ENCODE results near the gene SPATA3.
"Not testable (repeated sequence)": the region's sequence is repeated elsewhere in the genome, so short reads cannot be mapped to it uniquely, and the experiment has no call there.

Gene SPATA3

DNA sequence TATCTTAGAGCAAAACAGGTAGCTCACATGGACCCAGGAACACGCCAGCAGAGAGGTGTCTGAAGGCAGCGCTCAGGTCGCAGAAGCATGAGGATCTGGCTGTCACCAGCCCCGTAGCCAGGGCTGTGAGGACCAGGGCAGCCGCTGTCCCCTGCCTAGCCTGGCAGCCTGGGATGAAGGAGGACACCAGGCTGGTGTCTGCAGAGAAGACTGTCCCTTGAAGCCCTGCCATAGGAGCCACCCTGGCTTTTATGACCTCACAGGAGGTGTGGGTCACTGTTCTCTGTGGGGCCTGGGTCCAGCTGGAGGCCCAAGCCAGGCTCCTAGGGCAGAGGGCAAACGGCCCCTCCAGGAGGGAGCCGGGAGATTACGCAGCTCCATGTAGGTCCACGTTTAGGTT is at the start of gene SPATA3:
Gene SPATA3, plus strand, starts transcription at position 301 of the 400 bp plus-strand sequence. CDS start 113 bp downstream, outside the sequence.
- DNase-seq (ENCODE audit: low read depth in 2 of 2): no peak

DNA sequence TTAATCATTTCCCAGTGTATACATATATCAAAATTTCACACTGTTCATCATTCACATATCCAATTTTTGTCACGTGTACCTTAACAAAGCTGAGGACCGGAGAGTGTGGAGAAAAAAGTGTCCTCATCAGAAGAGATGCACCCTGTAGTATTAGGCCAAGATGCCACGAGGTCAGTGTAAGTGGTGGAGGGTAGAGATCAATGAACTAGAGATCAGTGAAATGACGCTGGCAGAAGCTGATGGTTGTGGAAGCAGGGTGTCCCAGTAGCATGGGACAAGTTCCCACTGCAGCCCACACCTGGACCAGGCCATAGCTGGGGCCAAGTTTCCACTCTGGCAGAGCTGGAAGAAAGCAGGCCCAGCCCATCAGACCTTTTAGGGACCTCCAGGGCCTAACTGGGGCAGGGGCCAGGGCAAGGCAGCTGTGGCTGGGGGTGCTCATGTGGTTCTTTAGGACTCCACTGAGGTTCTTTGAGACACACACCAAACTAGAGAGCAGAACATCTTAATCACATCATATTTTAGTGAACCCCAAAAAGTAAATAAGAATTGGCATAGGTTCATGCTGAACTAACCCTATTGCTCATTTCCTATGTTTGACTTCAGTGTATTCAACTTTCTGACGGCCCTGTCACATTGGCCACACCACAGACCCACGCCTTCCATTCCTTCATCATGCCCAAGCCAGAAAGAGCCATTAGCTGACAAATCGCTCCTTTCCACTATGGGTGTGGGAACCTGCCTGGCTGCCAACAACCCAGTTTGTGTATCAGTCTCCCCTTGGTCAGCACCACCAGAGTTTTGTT is 49.3 kb upstream of the SPATA3 start:
- no peak for DNase-seq (ENCODE audit: low read depth in 2 of 2)

GRCh38 chr2:230947235-230947576 is 48.7 kb upstream of the SPATA3 start:
- no peak for DNase-seq (ENCODE audit: low read depth in 2 of 2)

DNA sequence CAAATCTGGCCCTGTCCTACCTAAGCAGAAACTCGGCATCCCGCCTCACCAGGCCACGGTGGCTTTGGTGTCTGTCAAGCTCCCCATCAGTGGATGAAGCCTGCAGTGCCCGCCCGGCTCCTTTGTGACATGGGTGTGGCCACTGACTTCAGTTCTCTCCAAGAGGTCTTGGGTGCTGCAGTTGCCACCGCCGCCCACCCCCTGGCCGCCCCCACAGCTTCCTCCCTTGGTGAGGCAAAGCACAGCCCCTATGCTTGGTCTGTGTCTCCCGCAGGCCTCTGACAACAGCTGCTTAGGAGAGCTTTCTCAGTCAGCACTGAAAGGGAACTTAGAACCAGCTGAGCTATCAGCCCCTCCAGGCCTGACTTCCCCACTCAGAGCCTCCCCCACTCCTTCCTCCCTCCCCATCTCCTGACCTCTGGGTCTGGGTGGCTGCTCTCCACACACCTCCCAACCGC is 48.0 kb upstream of the SPATA3 start:
- no peak for DNase-seq (ENCODE audit: low read depth in 2 of 2)

DNA sequence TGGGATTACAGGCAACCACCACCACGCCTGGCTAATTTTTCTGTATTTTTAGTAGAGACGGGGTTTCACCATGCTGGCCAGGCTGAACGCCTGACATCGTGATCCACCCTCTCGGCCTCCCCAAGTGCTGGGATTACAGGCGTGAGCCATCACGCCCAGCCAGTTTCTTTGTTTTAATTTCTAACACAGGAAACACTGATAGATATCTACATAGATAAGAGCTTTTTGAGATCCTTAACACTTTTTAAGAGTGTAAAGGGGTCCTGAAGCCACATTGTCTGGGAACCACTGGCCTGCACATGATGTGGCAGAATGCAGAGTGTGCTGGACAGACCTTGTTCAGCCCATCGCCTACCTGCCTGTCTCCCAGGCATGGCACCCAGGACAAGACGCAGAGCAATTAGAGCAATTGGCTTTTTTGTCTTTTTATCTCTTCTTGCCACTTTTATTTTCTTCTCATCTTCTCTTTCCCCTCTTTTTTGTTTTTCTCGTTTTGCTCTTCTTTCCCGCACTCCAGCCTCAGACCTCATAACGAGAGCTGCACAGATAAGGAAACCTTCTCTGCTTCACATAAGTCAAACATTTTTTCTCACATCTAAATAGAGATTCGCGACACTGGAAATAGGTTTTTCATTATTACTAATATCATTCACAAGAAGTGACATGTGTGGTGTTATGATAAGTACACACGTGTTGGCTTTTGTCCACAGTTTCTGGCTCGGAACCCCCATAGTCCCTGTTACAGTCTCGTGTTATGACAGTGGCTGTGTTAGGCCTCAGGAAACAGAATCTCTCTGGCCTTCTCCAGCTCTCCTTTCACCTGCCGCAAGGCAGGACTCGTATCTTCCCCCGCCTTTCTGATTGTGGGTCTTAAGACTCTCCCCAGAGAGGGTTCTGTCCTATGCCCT is 45.7 kb upstream of the SPATA3 start:
- DNase-seq (ENCODE audit: low read depth in 2 of 2): no peak

GRCh38 chr2:230950874-230951339 is 45.0 kb upstream of the SPATA3 start:
- no peak for DNase-seq (ENCODE audit: low read depth in 2 of 2)

- no peak for DNase-seq (ENCODE audit: low read depth in 2 of 2)
Observed at GRCh38 chr2:230951396-230951795, 44.5 kb upstream of the SPATA3 start.

DNA sequence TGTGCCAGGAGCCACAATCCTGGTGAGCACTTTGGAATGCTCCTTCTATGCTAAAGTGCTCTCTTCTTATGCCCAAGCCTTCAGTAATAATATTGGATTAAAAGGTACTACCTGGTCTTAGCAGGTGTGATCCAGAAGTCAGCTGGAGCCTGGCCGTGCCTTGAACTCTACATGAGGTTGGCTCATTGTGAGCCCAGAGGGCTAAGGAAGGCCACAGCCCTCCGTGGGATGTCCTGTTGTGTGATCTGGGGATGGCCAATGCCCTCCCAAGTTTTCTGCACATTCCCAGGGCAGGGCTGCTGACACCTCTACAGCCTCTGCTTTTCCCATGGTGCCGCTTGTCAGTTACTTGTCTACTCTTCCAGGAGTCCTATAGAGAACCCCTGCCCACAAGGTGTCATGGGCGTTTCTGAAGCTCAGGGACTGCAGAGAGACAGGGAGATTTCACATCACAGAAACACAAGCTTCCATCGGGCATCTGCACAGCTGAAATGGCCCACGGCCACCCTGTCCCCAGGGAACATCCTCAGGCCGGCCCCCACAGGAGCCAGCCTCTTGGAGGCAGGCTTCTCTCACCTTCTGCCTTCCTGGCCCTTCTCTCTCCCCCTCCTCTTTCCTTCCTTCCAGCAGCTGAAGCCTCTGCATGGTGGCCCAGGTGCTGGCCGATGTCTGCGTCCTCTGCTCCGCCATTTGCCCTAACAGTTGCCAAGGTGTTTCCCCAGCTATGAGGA is 43.5 kb upstream of the SPATA3 start:
- DNase-seq (ENCODE audit: low read depth in 2 of 2): no peak

GRCh38 chr2:230953845-230954244 is 42.1 kb upstream of the SPATA3 start:
- DNase-seq (ENCODE audit: low read depth in 2 of 2): no peak

DNA sequence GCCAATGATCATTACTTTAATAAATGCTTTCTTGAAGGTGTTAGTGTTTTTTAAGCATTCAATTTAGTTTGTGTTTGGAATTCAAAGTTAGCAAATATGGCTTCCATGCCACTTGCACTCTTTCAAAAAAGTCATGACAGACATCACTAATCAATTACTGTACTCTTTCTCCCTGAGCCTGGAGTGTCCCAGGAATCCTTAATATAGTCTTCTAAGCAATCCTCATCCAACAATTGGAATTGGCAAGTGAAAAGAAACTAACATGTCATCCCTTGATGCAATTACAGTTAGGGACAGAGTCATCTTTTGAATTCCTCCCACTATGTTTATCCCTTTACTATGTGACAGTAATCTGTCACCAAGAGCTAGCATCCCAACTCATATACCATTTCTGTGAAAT is 41.2 kb upstream of the SPATA3 start:
- no peak for DNase-seq (ENCODE audit: low read depth in 2 of 2)

GRCh38 chr2:230955163-230955737 is 40.7 kb upstream of the SPATA3 start:
- no peak for DNase-seq (ENCODE audit: low read depth in 2 of 2)

GRCh38 chr2:230956827-230957755 is 38.8 kb upstream of the SPATA3 start:
- DNase-seq (ENCODE audit: low read depth in 2 of 2): no peak

DNA sequence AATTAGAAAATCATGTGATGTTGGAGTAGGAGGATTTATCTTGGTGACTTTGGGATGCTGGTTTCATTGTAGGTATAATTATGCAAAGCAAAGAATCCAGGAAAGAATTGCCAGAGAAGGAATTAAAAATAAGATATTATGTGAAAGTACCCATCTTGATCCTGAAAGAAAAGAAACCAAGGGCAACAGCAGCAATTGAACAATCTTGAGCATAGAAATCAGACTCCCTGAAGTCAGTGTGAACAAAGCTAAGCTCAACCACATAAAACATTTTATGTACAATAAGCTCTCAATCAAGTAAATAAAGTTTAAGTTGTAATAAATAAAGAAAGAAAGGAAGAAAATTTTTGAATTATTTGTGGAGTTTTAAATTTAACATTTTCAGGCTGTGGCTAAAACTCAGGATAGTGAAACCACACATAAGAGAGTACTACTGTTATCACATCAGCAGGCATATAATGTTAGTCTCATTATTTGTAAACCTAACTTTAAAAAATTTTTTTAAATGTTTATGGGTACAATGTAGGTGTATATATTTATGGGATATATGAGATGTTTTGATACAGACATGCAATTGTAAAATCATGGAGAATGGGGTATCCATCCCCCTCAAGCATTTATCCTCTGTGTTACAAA is 38.0 kb upstream of the SPATA3 start:
- DNase-seq (ENCODE audit: low read depth in 2 of 2): no peak

- DNase-seq (ENCODE audit: low read depth in 2 of 2): no peak
Observed at GRCh38 chr2:230958820-230959756, 36.8 kb upstream of the SPATA3 start.

DNA sequence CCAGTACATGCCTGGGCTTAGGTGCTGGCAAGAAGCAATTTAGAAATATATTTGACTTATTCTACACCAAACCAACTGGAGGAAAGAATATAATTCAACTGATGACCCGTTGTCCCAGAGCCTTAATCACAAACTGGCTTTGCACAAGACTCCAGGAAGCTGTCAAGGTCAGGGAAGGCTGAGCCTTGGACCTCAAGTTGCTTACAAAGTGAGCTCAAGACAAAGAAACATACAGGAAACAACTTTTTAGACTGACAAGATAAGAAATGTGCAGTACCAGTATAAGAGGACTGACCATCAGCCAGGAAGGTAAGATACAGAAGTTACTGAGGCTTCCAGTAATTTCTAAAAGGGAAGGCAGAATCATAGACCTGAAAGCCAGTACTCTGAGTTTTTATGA is 35.9 kb upstream of the SPATA3 start:
- DNase-seq (ENCODE audit: low read depth in 2 of 2): no peak

DNA sequence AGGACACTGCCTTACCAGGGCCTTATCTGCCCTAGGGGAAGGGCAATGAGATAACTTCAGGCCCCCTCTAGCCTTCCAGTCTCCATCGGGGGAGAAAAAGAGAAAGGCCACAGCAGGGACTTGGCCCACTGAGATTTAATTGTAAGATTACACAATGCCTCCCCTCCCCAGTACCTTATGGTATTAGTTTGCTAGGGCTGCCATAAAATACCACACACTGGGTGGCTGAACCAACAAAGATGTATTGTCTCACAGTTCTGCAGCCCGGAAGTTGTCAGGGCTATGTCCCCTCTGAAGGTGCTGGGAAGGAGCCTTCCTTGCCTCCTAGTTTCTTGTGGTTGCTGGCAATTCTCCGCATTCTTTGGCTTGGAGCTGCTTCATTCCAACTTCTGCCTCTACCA is 34.8 kb upstream of the SPATA3 start:
- no peak for DNase-seq (ENCODE audit: low read depth in 2 of 2)

GRCh38 chr2:230964136-230964730 is 31.7 kb upstream of the SPATA3 start:
- DNase-seq (ENCODE audit: low read depth in 2 of 2): no peak

DNA sequence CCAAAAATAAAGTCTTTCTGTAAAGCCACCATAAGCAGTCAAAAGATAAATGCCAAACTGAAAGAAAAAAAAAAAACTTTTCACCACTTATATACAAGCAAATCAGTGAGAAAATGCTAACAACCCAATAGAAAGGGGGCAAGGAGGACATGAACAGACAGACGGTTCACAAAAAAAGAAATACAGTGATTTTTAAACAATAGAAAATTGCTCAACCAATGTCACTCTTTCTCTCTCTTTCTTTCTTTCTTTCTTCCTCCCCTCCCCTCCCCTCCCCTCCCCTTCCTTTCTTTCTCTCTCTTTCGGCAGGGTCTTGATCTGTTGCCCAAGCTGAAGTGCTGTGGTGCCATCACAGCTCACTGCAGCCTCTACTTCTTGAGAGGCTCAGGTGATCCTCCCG is 28.8 kb upstream of the SPATA3 start:
- no peak for DNase-seq (ENCODE audit: low read depth in 2 of 2)

DNA sequence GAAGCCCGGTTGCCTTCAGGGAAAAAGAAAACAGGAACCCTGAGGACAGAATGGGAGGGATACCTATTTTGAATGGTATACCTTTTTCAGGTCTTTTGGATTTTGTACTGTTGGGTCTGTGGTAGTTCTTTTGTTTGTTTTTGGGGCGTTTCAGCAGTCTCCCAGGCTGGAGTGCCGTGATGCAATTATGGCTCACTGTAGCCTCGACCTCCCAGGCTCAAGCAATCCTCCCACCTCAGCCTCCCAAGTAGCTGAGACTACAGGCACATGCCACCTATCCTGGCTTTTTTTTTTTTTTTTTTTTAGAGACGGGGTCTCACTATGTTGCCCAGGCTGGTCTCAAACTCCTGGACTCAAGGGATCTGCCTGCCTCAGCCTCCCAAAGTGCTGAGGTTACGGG is 27.6 kb upstream of the SPATA3 start:
- not testable (repeated sequence) for DNase-seq (ENCODE audit: low read depth in 2 of 2)
